ENCODE results near the gene WEE2.
A peak's percentile ranks its signal among the peaks of the same experiment; 100 is the strongest.

Gene WEE2

GRCh38 chr7:141691540-141691939, 16.6 kb upstream of the WEE2 start:
- DNase-seq (ENCODE audit: low read depth), result no peak

- DNase-seq (ENCODE audit: low read depth), result no peak
Observed at GRCh38 chr7:141691961-141692360, 16.2 kb upstream of the WEE2 start.

GRCh38 chr7:141693082-141693481, 15.1 kb upstream of the WEE2 start:
- DNase-seq (ENCODE audit: low read depth), result no peak

GRCh38 chr7:141695803-141696289, 12.3 kb upstream of the WEE2 start:
- no peak for DNase-seq (ENCODE audit: low read depth)

- DNase-seq (ENCODE audit: low read depth), result no peak
Observed at GRCh38 chr7:141696348-141696747, 11.8 kb upstream of the WEE2 start.

GRCh38 chr7:141697211-141697871, 10.8 kb upstream of the WEE2 start:
- DNase-seq (ENCODE audit: low read depth), result no peak

GRCh38 chr7:141698247-141699015, 9.7 kb upstream of the WEE2 start:
- no peak for DNase-seq (ENCODE audit: low read depth)

- no peak for DNase-seq (ENCODE audit: low read depth)
Observed at GRCh38 chr7:141699860-141700259, 8.3 kb upstream of the WEE2 start.

GRCh38 chr7:141700296-141700847, 7.8 kb upstream of the WEE2 start:
- DNase-seq (ENCODE audit: low read depth), result no peak

GRCh38 chr7:141700848-141701371, 7.2 kb upstream of the WEE2 start:
- DNase-seq (ENCODE audit: low read depth), result no peak

GRCh38 chr7:141701489-141702046, 6.6 kb upstream of the WEE2 start:
- peak; percentile 52 for DNase-seq (ENCODE audit: low read depth)

GRCh38 chr7:141702047-141702567, 6.0 kb upstream of the WEE2 start, which contains the start of gene DENND11:
Gene DENND11 (minus strand): TSS chr7:141702166. CDS start chr7:141702153, 13 bp downstream.
- DNase-seq (ENCODE audit: low read depth), result peak; percentile 49

GRCh38 chr7:141702892-141703291, 5.3 kb upstream of the WEE2 start:
- DNase-seq (ENCODE audit: low read depth), result no peak

GRCh38 chr7:141704112-141704511, 4.0 kb upstream of the WEE2 start:
- DNase-seq (ENCODE audit: low read depth), result no peak

- DNase-seq (ENCODE audit: low read depth), result no peak
Observed at GRCh38 chr7:141704741-141705140, 3.4 kb upstream of the WEE2 start.

- DNase-seq (ENCODE audit: low read depth), result no peak
Observed at GRCh38 chr7:141706239-141707064, 1.7 kb upstream of the WEE2 start.

- no peak for DNase-seq (ENCODE audit: low read depth)
Observed at GRCh38 chr7:141709318-141709717, 1.2 kb downstream of the WEE2 start.

- DNase-seq (ENCODE audit: low read depth), result no peak
Observed at GRCh38 chr7:141709749-141710148, 1.6 kb downstream of the WEE2 start.

GRCh38 chr7:141710301-141710700, 2.1 kb downstream of the WEE2 start:
- no peak for DNase-seq (ENCODE audit: low read depth)

GRCh38 chr7:141712603-141713255, 4.6 kb downstream of the WEE2 start:
- DNase-seq (ENCODE audit: low read depth), result no peak

GRCh38 chr7:141713890-141714289, 5.7 kb downstream of the WEE2 start:
- no peak for DNase-seq (ENCODE audit: low read depth)
